Calu3 (cell line): ENCODE results near the gene TREX2. TPM values are rescaled to one million over a fixed set of nuclear protein-coding genes. Genes with fewer than 3 reads are reported as not detected.

Source experiments
- BruUV-seq: library from RNA; stranded (reverse); fragments of 400-500 nt; replicated peaks from 2 replicates; lab custom pipeline; 2021; lab: Mats Ljungman, UMichigan
- CTCF ChIA-PET: fragments of 300-600 bp; sonication (Branson Sonifier 250); formaldehyde crosslinking; loops from one replicate; lab custom pipeline; 2022; ENCODE audit warnings: antibody characterized with exemption; lab: Charles Lee
- DNase-seq: peaks from one replicate; pipeline ENCODE4 v3.0.0; 2022
- H3K27ac Mint-ChIP-seq: one replicate; pipeline ENCODE4 v1.8.0; 2022; ENCODE audit warnings: mixed read lengths; ENCODE audit not compliant: unreplicated experiment
- H3K27me3 Mint-ChIP-seq: one replicate; pipeline ENCODE4 v1.8.0; 2022; ENCODE audit warnings: mixed read lengths; ENCODE audit not compliant: unreplicated experiment
- H3K36me3 Mint-ChIP-seq: one replicate; pipeline ENCODE4 v1.8.0; 2022; ENCODE audit warnings: mild to moderate bottlenecking, moderate library complexity, mixed read lengths; ENCODE audit not compliant: insufficient read depth, unreplicated experiment
- H3K4me1 Mint-ChIP-seq: one replicate; pipeline ENCODE4 v1.8.0; 2022; ENCODE audit warnings: mild to moderate bottlenecking, low read depth, mixed read lengths; ENCODE audit not compliant: unreplicated experiment
- H3K4me3 Mint-ChIP-seq: one replicate; pipeline ENCODE4 v1.8.0; 2022; ENCODE audit warnings: mild to moderate bottlenecking, low read depth, moderate library complexity, mixed read lengths; ENCODE audit not compliant: unreplicated experiment
- H3K9me3 Mint-ChIP-seq: one replicate; pipeline ENCODE4 v1.8.0; 2022; ENCODE audit warnings: low read depth, mixed read lengths; ENCODE audit not compliant: unreplicated experiment
- intact Hi-C: fragments of 100-400 bp; cut with micrococcal nuclease; formaldehyde crosslinking; loops from one replicate; pipeline ENCODE4 v1.10.0; 2022; ENCODE audit not compliant: unreplicated experiment
- total RNA-seq: library from RNA; stranded (reverse); gene quantifications from 2 replicates; pipeline ENCODE4 v1.2.3, GENCODE V29; 2022
- TF ChIP-seq, protein P1 (sequence below): fragments of 200-600 bp; IDR thresholded peaks from one replicate; pipeline ENCODE4 v1.8.0; 2022; ENCODE audit warnings: antibody characterized with exemption; ENCODE audit not compliant: unreplicated experiment

Gene TREX2
- total RNA-seq, 1 experiment from 2014 or later, result 2.0 TPM

DNA sequence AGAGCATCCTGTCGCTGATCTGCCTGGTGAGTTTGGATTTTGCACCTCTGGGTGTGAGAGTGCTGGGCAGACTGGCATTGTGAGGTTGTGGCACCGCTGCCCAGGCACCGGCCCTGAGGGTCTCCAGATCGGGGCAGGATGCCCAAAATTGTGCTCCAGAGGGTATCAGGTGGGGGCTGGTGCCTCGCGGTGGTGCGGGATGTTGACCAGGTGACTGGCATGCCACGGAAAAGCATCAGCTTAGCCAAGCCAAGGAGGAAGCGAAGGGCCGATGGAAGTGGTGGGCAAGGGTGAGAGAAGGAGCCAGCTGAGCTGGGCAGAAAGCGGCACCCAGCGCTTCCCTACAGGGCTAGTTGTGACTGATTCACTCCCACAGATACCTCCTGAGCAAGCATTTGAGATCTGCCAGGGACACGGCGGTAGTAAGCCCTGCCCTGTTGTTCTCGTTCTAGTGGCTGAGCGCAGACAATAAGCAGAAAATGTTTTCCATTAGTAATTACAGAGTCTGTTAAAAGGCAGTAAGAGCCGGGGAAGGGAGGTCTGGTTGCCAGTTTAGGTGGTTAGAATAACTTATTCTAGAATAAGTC is 33.8 kb downstream of the TREX2 start:
- H3K27ac Mint-ChIP-seq, result no peak overlapping the region
- DNase-seq, result no peak
- H3K27me3 Mint-ChIP-seq, result peaks cover 92% of the 10 kb centered on the region
- peak overlapping the region; percentile 16 for H3K4me3 Mint-ChIP-seq
- H3K36me3 Mint-ChIP-seq, result peaks cover 4% of the 10 kb centered on the region
- CTCF ChIA-PET, result no interaction called here
- intact Hi-C loops, result no loop called here
- H3K9me3 Mint-ChIP-seq, result no peaks in the 10 kb centered on the region
- no peaks in the 10 kb centered on the region for H3K4me1 Mint-ChIP-seq
- TF ChIP-seq, protein P1, sequence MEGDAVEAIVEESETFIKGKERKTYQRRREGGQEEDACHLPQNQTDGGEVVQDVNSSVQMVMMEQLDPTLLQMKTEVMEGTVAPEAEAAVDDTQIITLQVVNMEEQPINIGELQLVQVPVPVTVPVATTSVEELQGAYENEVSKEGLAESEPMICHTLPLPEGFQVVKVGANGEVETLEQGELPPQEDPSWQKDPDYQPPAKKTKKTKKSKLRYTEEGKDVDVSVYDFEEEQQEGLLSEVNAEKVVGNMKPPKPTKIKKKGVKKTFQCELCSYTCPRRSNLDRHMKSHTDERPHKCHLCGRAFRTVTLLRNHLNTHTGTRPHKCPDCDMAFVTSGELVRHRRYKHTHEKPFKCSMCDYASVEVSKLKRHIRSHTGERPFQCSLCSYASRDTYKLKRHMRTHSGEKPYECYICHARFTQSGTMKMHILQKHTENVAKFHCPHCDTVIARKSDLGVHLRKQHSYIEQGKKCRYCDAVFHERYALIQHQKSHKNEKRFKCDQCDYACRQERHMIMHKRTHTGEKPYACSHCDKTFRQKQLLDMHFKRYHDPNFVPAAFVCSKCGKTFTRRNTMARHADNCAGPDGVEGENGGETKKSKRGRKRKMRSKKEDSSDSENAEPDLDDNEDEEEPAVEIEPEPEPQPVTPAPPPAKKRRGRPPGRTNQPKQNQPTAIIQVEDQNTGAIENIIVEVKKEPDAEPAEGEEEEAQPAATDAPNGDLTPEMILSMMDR, result no peak
- BruUV-seq, result no TSS peak

DNA sequence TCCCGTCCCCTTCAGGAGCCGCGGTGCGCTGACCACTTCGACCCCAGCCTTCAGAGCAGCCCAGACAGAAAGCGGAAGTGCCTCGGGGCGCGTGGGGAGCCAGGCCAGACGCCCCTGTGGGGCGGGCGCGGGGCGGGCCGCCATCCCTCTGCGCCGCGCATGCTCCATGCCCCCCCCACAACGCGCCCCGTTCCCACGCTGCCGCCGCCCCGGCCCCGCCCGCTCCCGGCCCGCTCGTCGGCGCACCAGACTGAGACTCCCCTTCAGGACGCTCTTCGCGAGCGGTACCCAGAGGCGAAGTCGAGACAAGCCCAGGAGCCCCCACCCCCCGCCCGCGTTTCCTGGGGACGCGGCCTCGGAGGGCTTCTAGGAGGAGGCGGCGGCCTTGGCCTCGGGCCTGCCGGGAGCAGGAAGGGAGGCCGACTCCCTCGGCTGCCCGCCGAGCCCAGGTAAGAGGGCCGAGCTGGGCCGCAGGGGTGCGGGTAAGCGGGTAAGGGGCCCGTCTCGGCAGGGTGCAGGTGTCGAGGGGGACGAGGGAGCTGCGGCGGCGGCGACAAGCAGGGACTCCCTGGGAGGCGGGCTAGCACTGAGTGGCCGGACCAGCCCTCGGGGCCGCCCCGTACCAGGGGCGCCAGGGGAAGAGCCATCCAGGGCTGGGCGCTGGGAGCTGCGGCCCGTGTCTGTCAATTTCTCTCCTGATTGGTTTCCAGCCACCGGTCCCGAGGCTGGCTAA is 34.4 kb downstream of the TREX2 start, which contains the start of gene ZFP92:
TSS of gene ZFP92 (plus strand) at position 218 of the 733 bp plus-strand sequence. CDS start 6,851 bp downstream, outside the sequence.
- peak within 1 kb of the TSS; percentile 16 for H3K4me3 Mint-ChIP-seq
- TF ChIP-seq, protein P1, result no peak
- peaks cover 92% of the 10 kb centered on the region for H3K27me3 Mint-ChIP-seq
- peaks cover 4% of the 10 kb centered on the region for H3K36me3 Mint-ChIP-seq
- H3K4me1 Mint-ChIP-seq, result no peaks in the 10 kb centered on the region
- BruUV-seq, result no TSS peak
- H3K9me3 Mint-ChIP-seq, result no peaks in the 10 kb centered on the region
- no peak within 1 kb of the TSS for H3K27ac Mint-ChIP-seq
- intact Hi-C loops, result no loop called here
- no peak for DNase-seq
- CTCF ChIA-PET, result no interaction called here

- H3K4me3 Mint-ChIP-seq, result peak overlapping the region; percentile 16
- TF ChIP-seq, protein P1, result no peak
- intact Hi-C loops, result no loop called here
- no peaks in the 10 kb centered on the region for H3K4me1 Mint-ChIP-seq
- H3K36me3 Mint-ChIP-seq, result peaks cover 4% of the 10 kb centered on the region
- DNase-seq, result no peak
- CTCF ChIA-PET, result no interaction called here
- peaks cover 92% of the 10 kb centered on the region for H3K27me3 Mint-ChIP-seq
- H3K9me3 Mint-ChIP-seq, result no peaks in the 10 kb centered on the region
- BruUV-seq, result no TSS peak
- H3K27ac Mint-ChIP-seq, result no peak overlapping the region
Observed at GRCh38 chrX:153410888-153411254, 35.0 kb downstream of the TREX2 start.

GRCh38 chrX:153410373-153410772 is 35.5 kb downstream of the TREX2 start:
- H3K4me1 Mint-ChIP-seq, result no peaks in the 10 kb centered on the region
- peaks cover 4% of the 10 kb centered on the region for H3K36me3 Mint-ChIP-seq
- peaks cover 92% of the 10 kb centered on the region for H3K27me3 Mint-ChIP-seq
- H3K9me3 Mint-ChIP-seq, result no peaks in the 10 kb centered on the region
- intact Hi-C loops, result no loop called here
- DNase-seq, result no peak
- TF ChIP-seq, protein P1, result no peak
- no TSS peak for BruUV-seq
- H3K27ac Mint-ChIP-seq, result no peak overlapping the region
- CTCF ChIA-PET, result no interaction called here
- no peak overlapping the region for H3K4me3 Mint-ChIP-seq
